Measurements from ENCODE around the gene KATNAL2.

Gene KATNAL2

GRCh38 chr18:47115205-47115604, 197.8 kb downstream of the KATNAL2 start:
- no peak for DNase-seq

GRCh38 chr18:47118981-47119380, 201.6 kb downstream of the KATNAL2 start:
- no peak for DNase-seq

- DNase-seq, result no peak
Measured at GRCh38 chr18:47120428-47120827, 203.0 kb downstream of the KATNAL2 start.

GRCh38 chr18:47121146-47121545, 203.7 kb downstream of the KATNAL2 start:
- no peak for DNase-seq

DNA sequence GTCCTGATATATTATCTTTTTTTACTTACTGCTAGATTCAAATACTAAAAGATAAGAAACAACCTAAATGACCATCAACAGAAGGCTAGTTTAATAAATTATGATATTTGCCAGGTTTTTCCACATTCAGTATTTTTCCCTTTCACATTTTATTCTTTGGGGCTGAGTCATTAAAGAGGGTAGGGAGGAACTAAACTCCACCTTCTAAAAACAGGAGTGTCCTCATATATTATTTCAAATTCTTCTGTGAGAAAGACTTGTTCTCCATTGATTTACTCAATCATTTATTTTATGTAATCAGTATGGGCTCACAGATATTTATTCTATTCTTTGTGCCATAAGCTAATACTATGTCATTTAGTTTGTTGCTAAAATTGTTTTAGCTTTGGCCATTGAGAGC, 223.9 kb downstream of the KATNAL2 start:
- no peak for DNase-seq

- no peak for DNase-seq
Measured at GRCh38 chr18:47143153-47143552, 225.8 kb downstream of the KATNAL2 start.

DNA sequence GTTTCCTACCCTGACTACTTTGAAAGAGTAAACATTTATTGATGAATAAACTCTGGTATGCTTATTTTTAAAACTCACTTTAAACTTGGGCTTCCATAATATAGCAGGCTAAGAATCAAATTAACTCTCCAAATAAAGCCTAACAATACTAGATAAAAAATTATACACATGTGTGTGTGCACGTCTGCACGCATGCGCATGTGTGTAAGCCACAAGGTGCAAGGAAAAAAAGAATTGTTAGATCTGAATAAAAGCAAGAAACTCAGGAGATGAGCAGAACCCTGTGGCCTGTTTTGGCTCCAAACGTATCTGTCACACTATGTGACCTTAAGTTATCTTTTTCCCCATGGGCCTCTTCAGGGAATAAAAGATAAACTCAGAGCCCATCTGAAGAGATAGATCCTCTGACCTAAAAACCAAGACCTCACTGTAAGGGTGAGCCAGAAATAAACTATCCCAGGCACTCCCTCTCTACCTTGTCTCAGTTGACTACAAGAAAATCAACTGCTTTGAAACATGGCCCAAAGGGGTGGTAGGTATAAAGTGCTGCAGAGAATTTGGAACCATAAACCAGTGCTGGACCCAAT, 226.6 kb downstream of the KATNAL2 start:
- DNase-seq, result no peak

GRCh38 chr18:47146206-47146605, 228.8 kb downstream of the KATNAL2 start:
- no peak for DNase-seq

- DNase-seq, result no peak
Measured at GRCh38 chr18:47149457-47150028, 232.1 kb downstream of the KATNAL2 start.

- DNase-seq, result peak; percentile 76 to 86
Measured at GRCh38 chr18:47150029-47150823, 232.8 kb downstream of the KATNAL2 start, which contains the start of gene HDHD2. TSS of gene HDHD2 (minus strand) at chr18:47150500. CDS start at chr18:47136439, 14,061 bp downstream.

GRCh38 chr18:47150824-47151366, 233.5 kb downstream of the KATNAL2 start:
- DNase-seq, result no peak

- no peak for DNase-seq
Measured at GRCh38 chr18:47151439-47151838, 234.0 kb downstream of the KATNAL2 start.
